HEK293 (cell line): ENCODE results near the gene CHD1L.

ENCODE experiments used
- CTCF ChIA-PET: fragments of 350-600 bp; formaldehyde crosslinking; extraction: SDS; loops from one replicate; lab custom pipeline; 2021; ENCODE audit warnings: antibody characterized with exemption; lab: Yijun Ruan, JAX
- POLR2A ChIA-PET: fragments of 300-600 bp; formaldehyde crosslinking; extraction: SDS; loops from one replicate; lab custom pipeline; 2020; ENCODE audit warnings: antibody characterized with exemption, inconsistent platforms; lab: Yijun Ruan, JAX
- H3K27ac ChIP-seq: fragments of 200-500 bp; sonication (Bioruptor generic); 2 replicates; pipeline ENCODE4 v1.5.1; 2014; ENCODE audit warnings: low read depth, low read length, control low read depth, inconsistent platforms; ENCODE audit errors: extremely low read depth
- H3K36me3 ChIP-seq, 2 experiments: fragments of 200-500 bp in 1 of 2; sonication (Bioruptor generic) in 1 of 2; 1 replicate in 1 of 2; 2 replicates in 1 of 2; pipeline ENCODE4 v1.5.1; 2014 to 2017; ENCODE audit warnings: inconsistent platforms in 2 of 2, low read length in 2 of 2; ENCODE audit not compliant: control insufficient read depth in 2 of 2, insufficient read depth in 1 of 2
- H3K4me1 ChIP-seq: fragments of 200-500 bp; sonication (Bioruptor generic); 2 replicates; pipeline ENCODE4 v1.5.1; 2014; ENCODE audit warnings: mild to moderate bottlenecking, low read length, inconsistent platforms; ENCODE audit not compliant: control insufficient read depth, insufficient read depth
- H3K4me3 ChIP-seq: 2 replicates; pipeline ENCODE4 v1.5.1; 2011; ENCODE audit warnings: low read depth, mild to moderate bottlenecking, control low read depth, low read length, moderate library complexity
- H3K9me3 ChIP-seq: fragments of 200-500 bp; sonication (Bioruptor generic); 2 replicates; pipeline ENCODE4 v1.5.1; 2014; ENCODE audit warnings: low read depth, low read length, inconsistent platforms; ENCODE audit not compliant: control insufficient read depth, insufficient read depth
- BCL11A ChIP-seq: fragments of 450-650 bp; formaldehyde crosslinking; IDR thresholded peaks from 2 replicates; pipeline ENCODE4 v1.5.1; 2016; ENCODE audit warnings: low read depth, missing biosample characterization, missing genetic modification characterization
- EGR2 ChIP-seq: fragments of 450-650 bp; formaldehyde crosslinking; IDR thresholded peaks from 2 replicates; pipeline ENCODE4 v1.5.1; 2016; ENCODE audit warnings: low read depth, missing biosample characterization, missing genetic modification characterization
- GLIS1 ChIP-seq: fragments of 450-650 bp; formaldehyde crosslinking; IDR thresholded peaks from 2 replicates; pipeline ENCODE4 v1.5.1; 2016; ENCODE audit warnings: missing biosample characterization, missing genetic modification characterization
- KLF1 ChIP-seq: fragments of 450-650 bp; formaldehyde crosslinking; IDR thresholded peaks from 2 replicates; pipeline ENCODE4 v1.5.1; 2016; ENCODE audit warnings: missing biosample characterization, missing genetic modification characterization
- TRIM28 ChIP-seq: IDR thresholded peaks from 2 replicates; pipeline ENCODE4 v1.6.1; 2011; ENCODE audit warnings: low read length, control low read depth, borderline replicate concordance
- YY2 ChIP-seq: fragments of 450-650 bp; formaldehyde crosslinking; IDR thresholded peaks from 2 replicates; pipeline ENCODE4 v1.5.1; 2016; ENCODE audit warnings: missing biosample characterization, missing genetic modification characterization
- ZNF112 ChIP-seq: fragments of 450-650 bp; formaldehyde crosslinking; IDR thresholded peaks from 2 replicates; pipeline ENCODE4 v1.5.0; 2017; ENCODE audit warnings: missing biosample characterization, missing genetic modification characterization
- ZNF140 ChIP-seq: fragments of 450-650 bp; formaldehyde crosslinking; IDR thresholded peaks from 2 replicates; pipeline ENCODE4 v1.5.1; 2016; ENCODE audit warnings: missing biosample characterization, missing genetic modification characterization
- ZNF16 ChIP-seq: fragments of 450-650 bp; formaldehyde crosslinking; IDR thresholded peaks from 2 replicates; pipeline ENCODE4 v1.5.1; 2016; ENCODE audit warnings: low read depth, missing biosample characterization, missing genetic modification characterization
- ZNF19 ChIP-seq: fragments of 450-650 bp; formaldehyde crosslinking; IDR thresholded peaks from 2 replicates; pipeline ENCODE4; 2016; ENCODE audit warnings: missing biosample characterization, missing genetic modification characterization, low read depth
- ZNF23 ChIP-seq: fragments of 450-650 bp; formaldehyde crosslinking; IDR thresholded peaks from 2 replicates; pipeline ENCODE4 v1.5.1; 2016; ENCODE audit warnings: missing biosample characterization, missing genetic modification characterization, borderline replicate concordance
- ZNF341 ChIP-seq: fragments of 450-650 bp; formaldehyde crosslinking; IDR thresholded peaks from 2 replicates; pipeline ENCODE4; 2016; ENCODE audit warnings: low read depth, missing biosample characterization, missing genetic modification characterization
- ZNF37A ChIP-seq: fragments of 450-650 bp; IDR thresholded peaks from 2 replicates; pipeline ENCODE4 v1.5.1; 2018; ENCODE audit warnings: missing biosample characterization, missing genetic modification characterization
- ZNF394 ChIP-seq: fragments of 450-650 bp; formaldehyde crosslinking; IDR thresholded peaks from 2 replicates; pipeline ENCODE4 v1.5.1; 2016; ENCODE audit warnings: missing biosample characterization, missing genetic modification characterization, mild to moderate bottlenecking, moderate library complexity, borderline replicate concordance
- ZNF501 ChIP-seq: fragments of 450-650 bp; formaldehyde crosslinking; IDR thresholded peaks from 2 replicates; pipeline ENCODE4 v1.5.1; 2016; ENCODE audit warnings: missing biosample characterization, missing genetic modification characterization
- ZNF548 ChIP-seq: fragments of 450-650 bp; formaldehyde crosslinking; IDR thresholded peaks from 2 replicates; pipeline ENCODE4 v1.5.1; 2016; ENCODE audit warnings: missing biosample characterization, missing genetic modification characterization
- ZNF558 ChIP-seq: fragments of 450-650 bp; formaldehyde crosslinking; IDR thresholded peaks from 2 replicates; pipeline ENCODE4 v1.5.1; 2016; ENCODE audit warnings: missing biosample characterization, missing genetic modification characterization
- ZNF626 ChIP-seq: fragments of 450-650 bp; sonication (Bioruptor Pico); formaldehyde crosslinking; IDR thresholded peaks from 2 replicates; pipeline ENCODE4 v1.5.1; 2018; ENCODE audit warnings: missing biosample characterization, missing genetic modification characterization, inconsistent platforms
- TF ChIP-seq, protein P1 (sequence below): fragments of 450-650 bp; formaldehyde crosslinking; IDR thresholded peaks from 2 replicates; pipeline ENCODE4 v1.5.1; 2016; ENCODE audit warnings: missing biosample characterization, missing genetic modification characterization
- TF ChIP-seq, protein P2 (sequence below): fragments of 450-650 bp; formaldehyde crosslinking; IDR thresholded peaks from 2 replicates; pipeline ENCODE4 v1.5.1; 2016; ENCODE audit warnings: missing biosample characterization, missing genetic modification characterization
- TF ChIP-seq, protein P3 (sequence below): fragments of 450-650 bp; formaldehyde crosslinking; IDR thresholded peaks from 2 replicates; pipeline ENCODE4 v1.5.1; 2017; ENCODE audit warnings: missing biosample characterization, missing genetic modification characterization

CHD1L gene

DNA sequence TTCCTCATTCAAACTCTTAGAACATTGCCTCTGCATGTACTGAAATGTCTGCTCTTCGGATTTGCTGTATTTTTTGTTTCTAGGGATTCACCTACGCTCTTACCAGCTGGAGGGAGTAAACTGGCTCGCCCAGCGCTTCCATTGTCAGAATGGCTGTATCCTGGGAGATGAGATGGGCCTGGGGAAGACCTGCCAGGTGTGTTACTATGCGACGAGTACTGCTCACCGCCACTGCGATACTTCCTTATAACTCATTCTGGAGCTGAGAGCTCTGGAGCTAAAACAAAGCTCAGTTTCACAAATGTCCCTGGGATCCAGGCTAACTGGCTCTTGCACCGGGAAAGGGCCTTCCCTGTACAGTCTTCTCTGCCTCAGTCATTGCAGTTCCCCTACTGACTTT lies 10.1 kb downstream of the CHD1L start:
- Histone ChIP-seq H3K36me3 (peaks cover 0 to 45% of the 10 kb centered on the region in 2 experiments; a peak in 2 of 3 replicates), H3K4me3 (no peak overlapping the region), H3K9me3 (no peaks in the 10 kb centered on the region), H3K27ac (no peak overlapping the region), H3K4me1 (no peaks in the 10 kb centered on the region)
- POLR2A ChIA-PET: no interaction called here
- TF ChIP-seq ZNF548 (tag by site-specific recombination): no peak
- TF ChIP-seq KLF1 (tag by site-specific recombination): no peak
- TF ChIP-seq, protein P1, sequence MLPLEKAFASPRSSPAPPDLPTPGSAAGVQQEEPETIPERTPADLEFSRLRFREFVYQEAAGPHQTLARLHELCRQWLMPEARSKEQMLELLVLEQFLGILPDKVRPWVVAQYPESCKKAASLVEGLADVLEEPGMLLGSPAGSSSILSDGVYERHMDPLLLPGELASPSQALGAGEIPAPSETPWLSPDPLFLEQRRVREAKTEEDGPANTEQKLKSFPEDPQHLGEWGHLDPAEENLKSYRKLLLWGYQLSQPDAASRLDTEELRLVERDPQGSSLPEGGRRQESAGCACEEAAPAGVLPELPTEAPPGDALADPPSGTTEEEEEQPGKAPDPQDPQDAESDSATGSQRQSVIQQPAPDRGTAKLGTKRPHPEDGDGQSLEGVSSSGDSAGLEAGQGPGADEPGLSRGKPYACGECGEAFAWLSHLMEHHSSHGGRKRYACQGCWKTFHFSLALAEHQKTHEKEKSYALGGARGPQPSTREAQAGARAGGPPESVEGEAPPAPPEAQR (tag by site-specific recombination): no peak
- TF ChIP-seq ZNF112 (tag by site-specific recombination): no peak
- TF ChIP-seq, protein P2, sequence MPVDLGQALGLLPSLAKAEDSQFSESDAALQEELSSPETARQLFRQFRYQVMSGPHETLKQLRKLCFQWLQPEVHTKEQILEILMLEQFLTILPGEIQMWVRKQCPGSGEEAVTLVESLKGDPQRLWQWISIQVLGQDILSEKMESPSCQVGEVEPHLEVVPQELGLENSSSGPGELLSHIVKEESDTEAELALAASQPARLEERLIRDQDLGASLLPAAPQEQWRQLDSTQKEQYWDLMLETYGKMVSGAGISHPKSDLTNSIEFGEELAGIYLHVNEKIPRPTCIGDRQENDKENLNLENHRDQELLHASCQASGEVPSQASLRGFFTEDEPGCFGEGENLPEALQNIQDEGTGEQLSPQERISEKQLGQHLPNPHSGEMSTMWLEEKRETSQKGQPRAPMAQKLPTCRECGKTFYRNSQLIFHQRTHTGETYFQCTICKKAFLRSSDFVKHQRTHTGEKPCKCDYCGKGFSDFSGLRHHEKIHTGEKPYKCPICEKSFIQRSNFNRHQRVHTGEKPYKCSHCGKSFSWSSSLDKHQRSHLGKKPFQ (tag by site-specific recombination): no peak
- no peak for TF ChIP-seq ZNF37A (tag by site-specific recombination)
- no peak for TF ChIP-seq BCL11A
- no peak for TF ChIP-seq ZNF626
- TF ChIP-seq ZNF501 (tag by site-specific recombination): no peak
- TF ChIP-seq ZNF140 (tag by site-specific recombination): no peak
- TF ChIP-seq ZNF16 (tag by site-specific recombination): no peak
- no peak for TF ChIP-seq ZNF341 (tag by site-specific recombination)
- no peak for TF ChIP-seq ZNF19 (tag by site-specific recombination)
- CTCF ChIA-PET: interaction anchor here (1.3 to 2.2 kb wide), 2 partner anchors 9 to 21 kb away, joined by 6 to 8 read pairs; no protein-coding TSS in a partner anchor

DNA sequence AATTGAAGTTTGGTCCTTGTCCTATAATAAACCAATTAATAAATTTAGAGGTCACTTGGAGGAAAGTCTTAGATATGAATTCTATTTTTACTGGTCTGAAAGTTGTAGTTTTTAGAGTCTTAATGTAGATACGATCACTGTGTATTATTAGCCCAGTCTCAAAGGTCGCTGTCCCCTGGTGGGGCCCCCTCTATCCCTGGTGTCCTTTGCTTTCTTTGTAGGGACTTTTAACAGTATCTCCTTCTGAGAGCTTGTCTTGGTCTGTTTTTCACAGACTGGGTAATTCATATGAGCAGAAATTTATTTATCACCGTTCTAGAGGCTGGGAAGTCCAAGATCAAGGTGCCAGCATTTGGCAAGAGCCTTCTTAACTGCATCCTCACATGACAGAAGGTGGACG lies 18.5 kb downstream of the CHD1L start:
- no peak overlapping the region for H3K4me3 ChIP-seq
- no peaks in the 10 kb centered on the region for H3K4me1 ChIP-seq
- TF ChIP-seq GLIS1 (no peak), EGR2 (tag by site-specific recombination) (no peak), ZNF23 (tag by site-specific recombination) (no peak), ZNF394 (tag by site-specific recombination) (no peak), TRIM28 (no peak), YY2 (tag by site-specific recombination) (no peak), ZNF558 (no peak)
- TF ChIP-seq, protein P3, sequence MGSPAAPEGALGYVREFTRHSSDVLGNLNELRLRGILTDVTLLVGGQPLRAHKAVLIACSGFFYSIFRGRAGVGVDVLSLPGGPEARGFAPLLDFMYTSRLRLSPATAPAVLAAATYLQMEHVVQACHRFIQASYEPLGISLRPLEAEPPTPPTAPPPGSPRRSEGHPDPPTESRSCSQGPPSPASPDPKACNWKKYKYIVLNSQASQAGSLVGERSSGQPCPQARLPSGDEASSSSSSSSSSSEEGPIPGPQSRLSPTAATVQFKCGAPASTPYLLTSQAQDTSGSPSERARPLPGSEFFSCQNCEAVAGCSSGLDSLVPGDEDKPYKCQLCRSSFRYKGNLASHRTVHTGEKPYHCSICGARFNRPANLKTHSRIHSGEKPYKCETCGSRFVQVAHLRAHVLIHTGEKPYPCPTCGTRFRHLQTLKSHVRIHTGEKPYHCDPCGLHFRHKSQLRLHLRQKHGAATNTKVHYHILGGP (tag by site-specific recombination): no peak
- TF ChIP-seq, all 188 proteins: peak for 0
- POLR2A ChIA-PET: no interaction called here
- CTCF ChIA-PET: no interaction called here
- no peak overlapping the region for H3K27ac ChIP-seq
- H3K36me3 ChIP-seq: peaks cover 31 to 91% of the 10 kb centered on the region in 2 experiments
- H3K9me3 ChIP-seq: no peaks in the 10 kb centered on the region
